ENCODE data around the gene GSAP.

DNA sequence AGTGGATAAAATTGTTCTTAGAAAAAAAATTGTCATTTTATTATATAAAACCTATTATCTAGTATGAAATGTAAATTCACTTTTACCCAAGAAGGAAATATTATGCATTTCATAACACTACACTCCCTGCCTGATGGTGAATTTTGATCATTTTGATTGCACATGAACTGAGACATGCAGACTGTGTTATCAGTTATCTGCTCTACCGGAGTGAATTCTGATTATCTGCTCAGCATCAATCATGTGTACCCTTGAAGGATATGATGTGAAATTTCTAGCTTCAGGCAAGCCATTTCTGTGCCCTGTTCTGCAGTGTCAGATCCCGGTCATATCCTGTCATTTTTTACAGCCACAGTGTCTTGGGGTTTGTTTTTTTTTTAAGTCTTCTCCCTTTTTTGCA lies 131.5 kb downstream of the GSAP start:
- TF ChIP-seq, protein P1, sequence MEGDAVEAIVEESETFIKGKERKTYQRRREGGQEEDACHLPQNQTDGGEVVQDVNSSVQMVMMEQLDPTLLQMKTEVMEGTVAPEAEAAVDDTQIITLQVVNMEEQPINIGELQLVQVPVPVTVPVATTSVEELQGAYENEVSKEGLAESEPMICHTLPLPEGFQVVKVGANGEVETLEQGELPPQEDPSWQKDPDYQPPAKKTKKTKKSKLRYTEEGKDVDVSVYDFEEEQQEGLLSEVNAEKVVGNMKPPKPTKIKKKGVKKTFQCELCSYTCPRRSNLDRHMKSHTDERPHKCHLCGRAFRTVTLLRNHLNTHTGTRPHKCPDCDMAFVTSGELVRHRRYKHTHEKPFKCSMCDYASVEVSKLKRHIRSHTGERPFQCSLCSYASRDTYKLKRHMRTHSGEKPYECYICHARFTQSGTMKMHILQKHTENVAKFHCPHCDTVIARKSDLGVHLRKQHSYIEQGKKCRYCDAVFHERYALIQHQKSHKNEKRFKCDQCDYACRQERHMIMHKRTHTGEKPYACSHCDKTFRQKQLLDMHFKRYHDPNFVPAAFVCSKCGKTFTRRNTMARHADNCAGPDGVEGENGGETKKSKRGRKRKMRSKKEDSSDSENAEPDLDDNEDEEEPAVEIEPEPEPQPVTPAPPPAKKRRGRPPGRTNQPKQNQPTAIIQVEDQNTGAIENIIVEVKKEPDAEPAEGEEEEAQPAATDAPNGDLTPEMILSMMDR (IDR thresholded peaks at IDR 0.05 in 8 of 11, conservative IDR thresholded peaks at IDR 0.05 in 3 of 11) = no peak
- TF ChIP-seq POLR2A (IDR thresholded peaks at IDR 0.05) (no peak), POLR2AphosphoS5 (IDR thresholded peaks at IDR 0.05) (no peak)
